Mesothelial cell of epicardium (in vitro differentiated cells): ENCODE data around the gene EGFLAM. TPM values are rescaled to one million over a fixed set of nuclear protein-coding genes. Genes with fewer than 3 reads are reported as not detected.
A peak's percentile ranks its signal among the peaks of the same experiment; 100 is the strongest.

Experiments
- DNase-seq, 2 experiments: peaks; one replicate each; pipeline ENCODE4 v3.0.0; 2021; ENCODE audit warnings: low spot score in 2 of 2; ENCODE audit not compliant: unreplicated experiment in 2 of 2
- H3K27ac Mint-ChIP-seq: 2 replicates; pipeline ENCODE4 v1.8.0; 2021; ENCODE audit warnings: mixed read lengths
- H3K27me3 Mint-ChIP-seq: 2 replicates; pipeline ENCODE4 v1.8.0; 2021; ENCODE audit warnings: low read depth, mixed read lengths
- H3K36me3 Mint-ChIP-seq: 2 replicates; pipeline ENCODE4 v1.8.0; 2021; ENCODE audit warnings: mixed read lengths
- H3K4me1 Mint-ChIP-seq: 2 replicates; pipeline ENCODE4 v1.8.0; 2021; ENCODE audit warnings: mixed read lengths
- H3K4me3 Mint-ChIP-seq: 2 replicates; pipeline ENCODE4 v1.8.0; 2021; ENCODE audit warnings: mild to moderate bottlenecking, moderate library complexity, mixed read lengths
- H3K9me3 Mint-ChIP-seq: 2 replicates; pipeline ENCODE4 v1.8.0; 2021; ENCODE audit warnings: mixed read lengths
- total RNA-seq: library from RNA; stranded (reverse); gene quantifications from 3 replicates; pipeline ENCODE4 v1.2.1, GENCODE V29; 2021
- TF ChIP-seq, protein P1 (sequence below): fragments of 200-600 bp; sonication (generic); IDR thresholded peaks from one replicate; pipeline ENCODE4 v1.5.0; 2021; ENCODE audit warnings: antibody characterized with exemption; ENCODE audit not compliant: unreplicated experiment

EGFLAM gene
- total RNA-seq, 1 donor from 2014 or later: 6.8 TPM

DNA sequence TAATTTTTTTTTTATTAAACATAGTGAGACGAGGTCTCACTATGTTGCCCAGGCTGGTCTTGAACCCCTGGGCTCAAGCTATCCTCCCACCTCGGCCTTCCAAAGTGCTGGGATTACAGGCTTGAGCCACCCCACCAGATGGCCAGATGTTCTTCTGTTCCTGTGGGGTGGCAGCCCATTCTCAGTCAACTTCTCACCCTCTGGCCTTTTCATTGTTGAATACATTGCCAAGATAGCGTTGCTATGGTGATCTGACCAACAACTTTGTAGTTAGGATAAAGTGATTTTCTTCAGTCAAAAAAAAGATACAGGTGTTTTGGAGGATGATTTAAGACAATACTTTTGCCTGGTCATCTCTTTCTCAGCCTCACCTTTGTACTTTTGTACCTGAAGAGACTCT lies 109.1 kb downstream of the EGFLAM start:
- Mint-ChIP-seq H3K4me3 (no peak overlapping the region), H3K27ac (no peak overlapping the region)

GRCh38 chr5:38367966-38368365 lies 109.6 kb downstream of the EGFLAM start:
- no peaks in the 10 kb centered on the region for H3K36me3 Mint-ChIP-seq
- no peaks in the 10 kb centered on the region for H3K9me3 Mint-ChIP-seq
- no peak for DNase-seq
- H3K27ac Mint-ChIP-seq: peak overlapping the region; percentile 21
- peaks cover 7% of the 10 kb centered on the region for H3K27me3 Mint-ChIP-seq
- TF ChIP-seq, protein P1, sequence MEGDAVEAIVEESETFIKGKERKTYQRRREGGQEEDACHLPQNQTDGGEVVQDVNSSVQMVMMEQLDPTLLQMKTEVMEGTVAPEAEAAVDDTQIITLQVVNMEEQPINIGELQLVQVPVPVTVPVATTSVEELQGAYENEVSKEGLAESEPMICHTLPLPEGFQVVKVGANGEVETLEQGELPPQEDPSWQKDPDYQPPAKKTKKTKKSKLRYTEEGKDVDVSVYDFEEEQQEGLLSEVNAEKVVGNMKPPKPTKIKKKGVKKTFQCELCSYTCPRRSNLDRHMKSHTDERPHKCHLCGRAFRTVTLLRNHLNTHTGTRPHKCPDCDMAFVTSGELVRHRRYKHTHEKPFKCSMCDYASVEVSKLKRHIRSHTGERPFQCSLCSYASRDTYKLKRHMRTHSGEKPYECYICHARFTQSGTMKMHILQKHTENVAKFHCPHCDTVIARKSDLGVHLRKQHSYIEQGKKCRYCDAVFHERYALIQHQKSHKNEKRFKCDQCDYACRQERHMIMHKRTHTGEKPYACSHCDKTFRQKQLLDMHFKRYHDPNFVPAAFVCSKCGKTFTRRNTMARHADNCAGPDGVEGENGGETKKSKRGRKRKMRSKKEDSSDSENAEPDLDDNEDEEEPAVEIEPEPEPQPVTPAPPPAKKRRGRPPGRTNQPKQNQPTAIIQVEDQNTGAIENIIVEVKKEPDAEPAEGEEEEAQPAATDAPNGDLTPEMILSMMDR: no peak
- peaks cover 9% of the 10 kb centered on the region for H3K4me1 Mint-ChIP-seq
- H3K4me3 Mint-ChIP-seq: no peak overlapping the region

More for the DNA sequence above, 109.1 kb downstream of the EGFLAM start:
- TF ChIP-seq, protein P1: no peak
- Mint-ChIP-seq H3K36me3 (no peaks in the 10 kb centered on the region), H3K27me3 (peaks cover 7% of the 10 kb centered on the region), H3K9me3 (no peaks in the 10 kb centered on the region), H3K4me1 (peaks cover 9% of the 10 kb centered on the region)
- DNase-seq: no peak

GRCh38 chr5:38369692-38370091 lies 111.3 kb downstream of the EGFLAM start:
- Mint-ChIP-seq H3K27me3 (no peaks in the 10 kb centered on the region), H3K36me3 (no peaks in the 10 kb centered on the region), H3K27ac (no peak overlapping the region), H3K9me3 (no peaks in the 10 kb centered on the region), H3K4me3 (no peak overlapping the region), H3K4me1 (peaks cover 14% of the 10 kb centered on the region)
- TF ChIP-seq, protein P1: no peak
- DNase-seq: no peak

DNA sequence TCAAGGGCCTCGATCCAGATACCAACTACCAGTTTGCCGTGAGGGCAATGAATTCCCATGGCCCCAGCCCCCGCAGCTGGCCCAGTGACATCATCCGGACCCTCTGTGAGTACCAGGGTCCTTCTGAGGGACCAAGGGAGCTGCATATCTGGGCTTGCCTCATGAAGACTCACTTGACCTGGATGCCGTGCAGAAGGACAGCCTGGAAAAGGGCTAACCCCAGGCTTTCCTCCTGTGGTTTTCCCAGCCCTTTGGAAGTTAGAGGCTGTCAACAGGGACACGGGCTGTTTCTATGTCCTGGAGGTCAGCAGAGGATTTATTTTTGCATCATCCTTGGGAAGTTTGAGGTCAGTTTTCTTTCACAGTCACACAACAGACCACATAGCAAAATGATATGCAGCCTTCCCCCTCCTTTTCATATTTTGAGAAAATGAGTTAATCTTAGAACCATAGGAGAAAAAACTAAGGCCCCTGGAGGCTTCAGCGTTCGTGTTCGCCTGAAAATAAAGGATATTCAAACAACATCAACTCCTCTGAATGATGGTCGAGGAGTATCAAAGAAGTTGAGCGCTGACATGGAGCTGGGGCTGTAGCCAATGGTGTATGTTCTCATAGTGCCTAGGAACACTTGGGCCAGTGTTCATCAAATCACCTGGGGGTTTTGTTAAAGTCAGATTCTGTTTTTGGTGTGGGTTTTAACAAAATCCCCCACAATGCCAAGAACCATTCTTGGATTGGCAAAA lies 112.2 kb downstream of the EGFLAM start:
- Mint-ChIP-seq H3K4me1 (peaks cover 17% of the 10 kb centered on the region), H3K9me3 (no peaks in the 10 kb centered on the region), H3K36me3 (no peaks in the 10 kb centered on the region), H3K27ac (peak overlapping the region; percentile 74), H3K4me3 (no peak overlapping the region), H3K27me3 (no peaks in the 10 kb centered on the region)
- DNase-seq: no peak
- TF ChIP-seq, protein P1: no peak

DNA sequence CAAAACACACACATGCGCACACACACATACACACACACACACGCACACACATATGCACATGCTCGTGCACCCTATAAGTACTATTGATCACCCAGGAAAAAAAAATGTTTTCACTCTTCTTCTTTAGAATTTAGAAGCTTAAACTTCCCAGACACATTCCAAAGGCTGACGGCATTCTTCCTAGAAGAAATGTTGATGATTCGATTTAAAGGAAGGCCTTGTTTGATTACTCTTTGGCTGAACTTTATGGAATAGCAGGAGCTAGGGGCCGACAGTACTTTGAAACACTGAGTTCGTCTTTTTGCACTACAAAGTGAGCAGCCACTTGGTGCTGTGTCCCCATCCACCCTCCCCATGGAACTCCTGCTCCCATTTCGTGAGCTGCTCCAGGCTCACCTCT lies 113.2 kb downstream of the EGFLAM start:
- TF ChIP-seq, protein P1: no peak
- H3K36me3 Mint-ChIP-seq: no peaks in the 10 kb centered on the region
- no peak for DNase-seq
- no peaks in the 10 kb centered on the region for H3K9me3 Mint-ChIP-seq
- H3K4me1 Mint-ChIP-seq: peaks cover 17% of the 10 kb centered on the region
- H3K4me3 Mint-ChIP-seq: no peak overlapping the region
- no peak overlapping the region for H3K27ac Mint-ChIP-seq
- no peaks in the 10 kb centered on the region for H3K27me3 Mint-ChIP-seq

- Mint-ChIP-seq H3K27me3 (no peaks in the 10 kb centered on the region), H3K4me1 (peaks cover 14% of the 10 kb centered on the region), H3K4me3 (no peak overlapping the region), H3K36me3 (no peaks in the 10 kb centered on the region), H3K9me3 (no peaks in the 10 kb centered on the region), H3K27ac (no peak overlapping the region)
- no peak for DNase-seq
- TF ChIP-seq, protein P1: no peak
Observed at GRCh38 chr5:38373743-38374142, 115.4 kb downstream of the EGFLAM start.
